Gastroesophageal sphincter (tissue), 3 donors: Measurements from ENCODE around the gene ZBTB25.

Experiments used
- POLR2AphosphoS5 ChIP-seq: sonication (generic); formaldehyde crosslinking; IDR thresholded peaks from one replicate; pipeline ENCODE4 v1.6.1; 2017; ENCODE audit warnings: antibody characterized with exemption
- TF ChIP-seq, protein P1 (sequence below), 4 experiments: fragments of 200-600 bp in 2 of 4; fragments of 450-650 bp in 2 of 4; sonication (generic) in 1 of 4; IDR thresholded peaks; one replicate each; pipeline ENCODE4 v1.5.1; 2017 to 2019; ENCODE audit warnings: antibody characterized with exemption in 4 of 4, mild to moderate bottlenecking in 2 of 4, moderate library complexity in 2 of 4

DNA sequence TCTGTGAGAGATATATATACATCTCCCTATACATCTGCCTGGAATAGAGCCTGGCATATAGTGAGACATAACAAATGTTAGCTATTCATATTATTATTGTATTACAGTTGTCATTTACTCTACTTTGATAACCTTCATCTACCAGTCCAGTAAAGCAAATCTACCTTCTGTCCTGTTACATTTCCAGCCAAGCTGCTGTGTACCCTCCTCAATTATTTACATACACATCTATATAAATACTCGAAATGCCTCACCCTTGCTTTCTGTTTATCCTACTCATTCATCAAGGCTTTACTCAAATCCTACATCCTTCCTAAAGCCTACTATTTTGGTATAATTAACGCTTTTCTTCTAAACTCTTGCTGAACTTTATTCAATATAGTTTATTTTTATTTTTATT is 9.6 kb upstream of the ZBTB25 start:
- TF ChIP-seq, protein P1, sequence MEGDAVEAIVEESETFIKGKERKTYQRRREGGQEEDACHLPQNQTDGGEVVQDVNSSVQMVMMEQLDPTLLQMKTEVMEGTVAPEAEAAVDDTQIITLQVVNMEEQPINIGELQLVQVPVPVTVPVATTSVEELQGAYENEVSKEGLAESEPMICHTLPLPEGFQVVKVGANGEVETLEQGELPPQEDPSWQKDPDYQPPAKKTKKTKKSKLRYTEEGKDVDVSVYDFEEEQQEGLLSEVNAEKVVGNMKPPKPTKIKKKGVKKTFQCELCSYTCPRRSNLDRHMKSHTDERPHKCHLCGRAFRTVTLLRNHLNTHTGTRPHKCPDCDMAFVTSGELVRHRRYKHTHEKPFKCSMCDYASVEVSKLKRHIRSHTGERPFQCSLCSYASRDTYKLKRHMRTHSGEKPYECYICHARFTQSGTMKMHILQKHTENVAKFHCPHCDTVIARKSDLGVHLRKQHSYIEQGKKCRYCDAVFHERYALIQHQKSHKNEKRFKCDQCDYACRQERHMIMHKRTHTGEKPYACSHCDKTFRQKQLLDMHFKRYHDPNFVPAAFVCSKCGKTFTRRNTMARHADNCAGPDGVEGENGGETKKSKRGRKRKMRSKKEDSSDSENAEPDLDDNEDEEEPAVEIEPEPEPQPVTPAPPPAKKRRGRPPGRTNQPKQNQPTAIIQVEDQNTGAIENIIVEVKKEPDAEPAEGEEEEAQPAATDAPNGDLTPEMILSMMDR (IDR thresholded peaks at IDR 0.05) = no peak
- no peak for TF ChIP-seq POLR2AphosphoS5
